ENCODE measurements around the gene ELANE. TPM values are rescaled to one million over a fixed set of nuclear protein-coding genes. Genes with fewer than 3 reads are reported as not detected.

The ELANE gene
- total and polyA plus RNA-seq, 4 donors = 0.17 to 37.4 (median 1.8) TPM

DNA sequence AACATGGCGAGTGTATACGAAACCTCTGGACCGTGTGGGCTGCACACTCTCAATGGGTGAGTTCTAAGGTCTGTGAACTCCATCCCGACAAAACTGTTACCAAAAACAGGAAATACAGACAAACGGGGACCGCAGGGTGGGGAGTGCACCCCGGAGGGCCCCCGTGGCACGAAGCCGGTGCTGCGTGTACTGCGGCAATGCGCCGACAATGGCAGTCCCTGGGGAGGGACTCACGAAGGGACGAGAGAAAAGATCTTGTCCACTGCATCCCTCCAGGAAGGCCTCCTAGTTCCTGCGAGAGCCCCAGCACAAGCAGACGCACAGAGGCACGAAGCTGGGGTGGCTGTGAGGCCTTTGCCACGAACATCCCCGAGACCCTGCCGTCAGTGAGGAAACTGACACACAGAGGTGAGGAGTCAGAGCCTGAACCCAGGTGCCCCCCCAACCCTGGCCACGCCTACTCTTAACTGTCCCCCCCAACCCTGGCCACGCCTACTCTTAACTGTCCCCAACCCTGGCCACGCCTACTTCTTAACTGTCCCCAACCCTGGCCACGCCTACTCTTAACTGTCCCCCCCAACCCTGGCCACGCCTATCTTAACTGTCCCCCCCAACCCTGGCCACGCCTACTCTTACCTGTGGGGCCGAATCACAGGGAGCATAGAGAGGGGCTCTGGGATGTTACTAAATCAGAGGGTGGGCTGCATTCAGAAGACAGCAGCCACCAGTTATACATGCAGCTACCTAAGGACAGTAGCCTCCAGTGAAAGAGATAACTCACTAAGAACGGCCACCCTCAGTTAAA lies 36.7 kb downstream of the ELANE start (continued):
- TF ChIP-seq, protein P1, sequence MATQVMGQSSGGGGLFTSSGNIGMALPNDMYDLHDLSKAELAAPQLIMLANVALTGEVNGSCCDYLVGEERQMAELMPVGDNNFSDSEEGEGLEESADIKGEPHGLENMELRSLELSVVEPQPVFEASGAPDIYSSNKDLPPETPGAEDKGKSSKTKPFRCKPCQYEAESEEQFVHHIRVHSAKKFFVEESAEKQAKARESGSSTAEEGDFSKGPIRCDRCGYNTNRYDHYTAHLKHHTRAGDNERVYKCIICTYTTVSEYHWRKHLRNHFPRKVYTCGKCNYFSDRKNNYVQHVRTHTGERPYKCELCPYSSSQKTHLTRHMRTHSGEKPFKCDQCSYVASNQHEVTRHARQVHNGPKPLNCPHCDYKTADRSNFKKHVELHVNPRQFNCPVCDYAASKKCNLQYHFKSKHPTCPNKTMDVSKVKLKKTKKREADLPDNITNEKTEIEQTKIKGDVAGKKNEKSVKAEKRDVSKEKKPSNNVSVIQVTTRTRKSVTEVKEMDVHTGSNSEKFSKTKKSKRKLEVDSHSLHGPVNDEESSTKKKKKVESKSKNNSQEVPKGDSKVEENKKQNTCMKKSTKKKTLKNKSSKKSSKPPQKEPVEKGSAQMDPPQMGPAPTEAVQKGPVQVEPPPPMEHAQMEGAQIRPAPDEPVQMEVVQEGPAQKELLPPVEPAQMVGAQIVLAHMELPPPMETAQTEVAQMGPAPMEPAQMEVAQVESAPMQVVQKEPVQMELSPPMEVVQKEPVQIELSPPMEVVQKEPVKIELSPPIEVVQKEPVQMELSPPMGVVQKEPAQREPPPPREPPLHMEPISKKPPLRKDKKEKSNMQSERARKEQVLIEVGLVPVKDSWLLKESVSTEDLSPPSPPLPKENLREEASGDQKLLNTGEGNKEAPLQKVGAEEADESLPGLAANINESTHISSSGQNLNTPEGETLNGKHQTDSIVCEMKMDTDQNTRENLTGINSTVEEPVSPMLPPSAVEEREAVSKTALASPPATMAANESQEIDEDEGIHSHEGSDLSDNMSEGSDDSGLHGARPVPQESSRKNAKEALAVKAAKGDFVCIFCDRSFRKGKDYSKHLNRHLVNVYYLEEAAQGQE (IDR thresholded peaks at IDR 0.05) = no peak
- TF ChIP-seq TAF1 (conservative IDR thresholded peaks at IDR 0.05) (no peak), NR2F2 (IDR thresholded peaks at IDR 0.05) (no peak), FOXA1 (IDR thresholded peaks at IDR 0.05) (no peak)
- TF ChIP-seq, protein P2, sequence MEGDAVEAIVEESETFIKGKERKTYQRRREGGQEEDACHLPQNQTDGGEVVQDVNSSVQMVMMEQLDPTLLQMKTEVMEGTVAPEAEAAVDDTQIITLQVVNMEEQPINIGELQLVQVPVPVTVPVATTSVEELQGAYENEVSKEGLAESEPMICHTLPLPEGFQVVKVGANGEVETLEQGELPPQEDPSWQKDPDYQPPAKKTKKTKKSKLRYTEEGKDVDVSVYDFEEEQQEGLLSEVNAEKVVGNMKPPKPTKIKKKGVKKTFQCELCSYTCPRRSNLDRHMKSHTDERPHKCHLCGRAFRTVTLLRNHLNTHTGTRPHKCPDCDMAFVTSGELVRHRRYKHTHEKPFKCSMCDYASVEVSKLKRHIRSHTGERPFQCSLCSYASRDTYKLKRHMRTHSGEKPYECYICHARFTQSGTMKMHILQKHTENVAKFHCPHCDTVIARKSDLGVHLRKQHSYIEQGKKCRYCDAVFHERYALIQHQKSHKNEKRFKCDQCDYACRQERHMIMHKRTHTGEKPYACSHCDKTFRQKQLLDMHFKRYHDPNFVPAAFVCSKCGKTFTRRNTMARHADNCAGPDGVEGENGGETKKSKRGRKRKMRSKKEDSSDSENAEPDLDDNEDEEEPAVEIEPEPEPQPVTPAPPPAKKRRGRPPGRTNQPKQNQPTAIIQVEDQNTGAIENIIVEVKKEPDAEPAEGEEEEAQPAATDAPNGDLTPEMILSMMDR (IDR thresholded peaks at IDR 0.05; ENCODE audit: low read depth, low read length, missing input control) = no peak
- TF ChIP-seq, protein P3, sequence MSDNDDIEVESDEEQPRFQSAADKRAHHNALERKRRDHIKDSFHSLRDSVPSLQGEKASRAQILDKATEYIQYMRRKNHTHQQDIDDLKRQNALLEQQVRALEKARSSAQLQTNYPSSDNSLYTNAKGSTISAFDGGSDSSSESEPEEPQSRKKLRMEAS (IDR thresholded peaks at IDR 0.05) = no peak

DNA sequence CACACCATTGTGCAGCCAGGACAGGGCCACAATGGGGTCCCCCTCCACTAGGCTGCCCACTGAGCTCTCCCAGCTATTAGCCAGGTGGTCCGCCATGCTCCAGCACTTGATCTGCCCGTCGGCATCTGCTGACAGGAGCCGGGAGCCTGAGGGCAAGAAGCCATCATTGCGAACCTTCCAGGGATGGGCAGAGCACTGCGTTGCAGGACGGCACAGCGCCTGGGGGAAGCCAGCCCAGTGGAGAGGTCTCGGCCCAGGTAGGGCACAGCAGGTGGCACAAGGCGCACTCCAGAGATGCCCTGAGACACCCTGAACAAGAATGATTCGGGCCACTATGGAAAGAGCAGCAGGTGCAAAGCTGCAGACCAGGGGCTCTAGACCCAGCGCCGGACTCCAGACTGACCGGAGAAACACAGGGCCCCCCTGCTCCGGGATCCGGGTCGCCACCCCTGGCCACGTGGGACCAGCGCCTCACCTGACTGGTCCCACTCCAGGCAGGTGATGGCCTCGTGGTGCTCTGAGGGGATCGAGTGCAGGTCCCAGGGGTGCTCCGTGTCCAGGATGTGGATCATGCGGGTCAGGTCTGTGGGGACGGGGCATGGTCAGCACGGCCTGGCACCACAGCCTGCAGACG lies 37.7 kb downstream of the ELANE start:
- Histone ChIP-seq H3K4me3 (ENCODE audit: low read depth in 1 of 3, low read length in 3 of 3) (no peak overlapping the region), H3K9me3 (ENCODE audit: control insufficient read depth in 4 of 4, low read length in 3 of 4) (no peaks in the 10 kb centered on the region), H3K36me3 (ENCODE audit: control insufficient read depth in 4 of 4, insufficient read depth in 3 of 4, low read depth in 1 of 4, low read length in 3 of 4) (peaks cover 0 to 37% (median 17%) of the 10 kb centered on the region in 4 donors), H3K4me1 (ENCODE audit: control insufficient read depth in 4 of 4, insufficient read depth in 4 of 4, low read length in 3 of 4) (peaks cover 0 to 7% (median 4%) of the 10 kb centered on the region in 4 donors), H3K27me3 (ENCODE audit: control insufficient read depth in 4 of 4, insufficient read depth in 4 of 4, low read length in 3 of 4) (no peaks in the 10 kb centered on the region), H3K9ac (ENCODE audit: low read depth in 1 of 2, low read length in 2 of 2) (no peak overlapping the region), H3K27ac (ENCODE audit: low read depth in 1 of 2, low read length in 2 of 2) (no peak overlapping the region)
- WGBS = 96% methylated on average over 26 of the region's 26 CpGs
- DNase-seq (ENCODE audit: low spot score) = no peak
- TF ChIP-seq, protein P4, sequence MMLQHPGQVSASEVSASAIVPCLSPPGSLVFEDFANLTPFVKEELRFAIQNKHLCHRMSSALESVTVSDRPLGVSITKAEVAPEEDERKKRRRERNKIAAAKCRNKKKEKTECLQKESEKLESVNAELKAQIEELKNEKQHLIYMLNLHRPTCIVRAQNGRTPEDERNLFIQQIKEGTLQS (IDR thresholded peaks at IDR 0.05) = no peak
- no peak for TF ChIP-seq HNF4G (IDR thresholded peaks at IDR 0.05)
- TF ChIP-seq FOXA2 (IDR thresholded peaks at IDR 0.05) = no peak
- no peak for TF ChIP-seq RAD21 (IDR thresholded peaks at IDR 0.05)
- TF ChIP-seq TAF1 (conservative IDR thresholded peaks at IDR 0.05) = no peak
- no peak for TF ChIP-seq EGR1 (IDR thresholded peaks at IDR 0.05; ENCODE audit: low read depth in 2 of 2)
- no peak for TF ChIP-seq YY1 (IDR thresholded peaks at IDR 0.05)
- no peak for TF ChIP-seq SP1 (IDR thresholded peaks at IDR 0.05)

DNA sequence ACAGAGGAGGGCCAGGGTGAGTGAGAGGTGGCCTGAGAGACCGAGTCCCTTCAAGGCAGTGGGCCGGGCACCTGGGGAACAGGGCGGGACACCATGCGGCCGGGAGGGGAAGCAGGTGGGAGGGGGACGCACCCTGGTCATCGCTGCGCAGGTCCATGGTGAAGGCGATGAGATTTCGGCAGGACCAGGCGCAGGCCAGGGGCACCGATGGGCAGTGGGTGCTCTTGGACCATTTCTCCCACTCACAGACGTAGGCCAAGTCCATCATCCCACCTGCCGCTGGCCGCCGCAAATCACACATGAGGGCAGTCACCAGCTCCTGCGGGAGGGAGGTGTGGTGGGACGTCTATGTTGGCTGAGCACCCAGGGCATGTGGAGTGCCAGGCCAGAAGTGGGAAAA lies 38.7 kb downstream of the ELANE start:
- 92% methylated on average over 18 of the region's 18 CpGs for WGBS
- TF ChIP-seq HNF4G (IDR thresholded peaks at IDR 0.05) = no peak
- TF ChIP-seq GABPA (IDR thresholded peaks at IDR 0.05 in 1 of 2, conservative IDR thresholded peaks at IDR 0.05 in 1 of 2) = no peak
- no peak for TF ChIP-seq RAD21 (IDR thresholded peaks at IDR 0.05)
- TF ChIP-seq HNF4A (conservative IDR thresholded peaks at IDR 0.05) = no peak
- TF ChIP-seq, protein P4 (IDR thresholded peaks at IDR 0.05) = no peak
- no peak for TF ChIP-seq YY1 (IDR thresholded peaks at IDR 0.05)
- TF ChIP-seq NR2F2 (IDR thresholded peaks at IDR 0.05) = no peak
- TF ChIP-seq, protein P5, sequence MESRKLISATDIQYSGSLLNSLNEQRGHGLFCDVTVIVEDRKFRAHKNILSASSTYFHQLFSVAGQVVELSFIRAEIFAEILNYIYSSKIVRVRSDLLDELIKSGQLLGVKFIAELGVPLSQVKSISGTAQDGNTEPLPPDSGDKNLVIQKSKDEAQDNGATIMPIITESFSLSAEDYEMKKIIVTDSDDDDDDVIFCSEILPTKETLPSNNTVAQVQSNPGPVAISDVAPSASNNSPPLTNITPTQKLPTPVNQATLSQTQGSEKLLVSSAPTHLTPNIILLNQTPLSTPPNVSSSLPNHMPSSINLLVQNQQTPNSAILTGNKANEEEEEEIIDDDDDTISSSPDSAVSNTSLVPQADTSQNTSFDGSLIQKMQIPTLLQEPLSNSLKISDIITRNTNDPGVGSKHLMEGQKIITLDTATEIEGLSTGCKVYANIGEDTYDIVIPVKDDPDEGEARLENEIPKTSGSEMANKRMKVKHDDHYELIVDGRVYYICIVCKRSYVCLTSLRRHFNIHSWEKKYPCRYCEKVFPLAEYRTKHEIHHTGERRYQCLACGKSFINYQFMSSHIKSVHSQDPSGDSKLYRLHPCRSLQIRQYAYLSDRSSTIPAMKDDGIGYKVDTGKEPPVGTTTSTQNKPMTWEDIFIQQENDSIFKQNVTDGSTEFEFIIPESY (IDR thresholded peaks at IDR 0.05) = no peak
- TF ChIP-seq EGR1 (IDR thresholded peaks at IDR 0.05; ENCODE audit: low read depth in 2 of 2) = no peak
- TF ChIP-seq, protein P1 (IDR thresholded peaks at IDR 0.05) = no peak

More for the DNA sequence above, 38.7 kb downstream of the ELANE start:
- DNase-seq (ENCODE audit: low spot score) = no peak
- Histone ChIP-seq H3K27ac (ENCODE audit: low read depth in 1 of 2, low read length in 2 of 2) (no peak overlapping the region), H3K9me3 (ENCODE audit: control insufficient read depth in 4 of 4, low read length in 3 of 4) (no peaks in the 10 kb centered on the region), H3K36me3 (ENCODE audit: control insufficient read depth in 4 of 4, insufficient read depth in 3 of 4, low read depth in 1 of 4, low read length in 3 of 4) (peaks cover 0 to 32% (median 12%) of the 10 kb centered on the region in 4 donors), H3K4me3 (ENCODE audit: low read depth in 1 of 3, low read length in 3 of 3) (no peak overlapping the region), H3K4me1 (ENCODE audit: control insufficient read depth in 4 of 4, insufficient read depth in 4 of 4, low read length in 3 of 4) (peaks cover 0 to 7% (median 4%) of the 10 kb centered on the region in 4 donors), H3K27me3 (ENCODE audit: control insufficient read depth in 4 of 4, insufficient read depth in 4 of 4, low read length in 3 of 4) (no peaks in the 10 kb centered on the region), H3K9ac (ENCODE audit: low read depth in 1 of 2, low read length in 2 of 2) (no peak overlapping the region)
